HL-60/S4 (cell line): ENCODE results near the gene CDH15.

ENCODE experiments used
- in situ Hi-C: fragments of 300-500 bp; cut with MboI; formaldehyde crosslinking; loops from 2 replicates; pipeline ENCODE4 v1.14.3; 2022; ENCODE audit warnings: low sequenced_read_pairs

Gene CDH15

GRCh38 chr16:89155851-89156739, 15.5 kb upstream of the CDH15 start:
- in situ Hi-C loops: loop anchor here (25.0 kb wide), 1 partner anchor 219 kb away; no protein-coding TSS in a partner anchor

- in situ Hi-C loops: loop anchor here (25.0 kb wide), 1 partner anchor 220 kb away; no protein-coding TSS in a partner anchor
These were observed 14.6 kb upstream of the CDH15 start for GRCh38 chr16:89156740-89157645.

DNA sequence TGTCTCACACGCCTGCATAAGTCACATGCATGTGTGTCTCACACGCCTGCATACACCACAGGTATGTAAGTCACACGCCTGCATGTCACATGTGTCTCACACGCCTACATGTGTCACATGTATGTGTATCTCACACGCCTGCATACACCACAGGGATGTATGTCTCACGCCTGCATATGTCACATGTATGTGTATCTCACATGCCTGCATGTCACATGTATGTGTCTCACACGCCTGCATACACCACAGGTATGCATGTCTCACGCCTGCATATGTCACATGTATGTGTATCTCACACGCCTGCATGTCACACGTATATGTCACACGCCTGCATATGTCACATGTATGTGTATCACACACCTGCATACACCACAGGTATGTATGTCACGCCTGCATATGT, 13.8 kb upstream of the CDH15 start:
- in situ Hi-C loops: loop anchor here (25.0 kb wide), 1 partner anchor 220 kb away; no protein-coding TSS in a partner anchor

GRCh38 chr16:89159066-89159849, 12.3 kb upstream of the CDH15 start:
- in situ Hi-C loops: loop anchor here (25.0 kb wide), 1 partner anchor 222 kb away; no protein-coding TSS in a partner anchor

- in situ Hi-C loops: loop anchor here (25.0 kb wide), 1 partner anchor 223 kb away; no protein-coding TSS in a partner anchor
These were observed 11.6 kb upstream of the CDH15 start for GRCh38 chr16:89159850-89160354.

- in situ Hi-C loops: loop anchor here (25.0 kb wide), 1 partner anchor 224 kb away; no protein-coding TSS in a partner anchor
These were observed 10.4 kb upstream of the CDH15 start for GRCh38 chr16:89160977-89161701.

DNA sequence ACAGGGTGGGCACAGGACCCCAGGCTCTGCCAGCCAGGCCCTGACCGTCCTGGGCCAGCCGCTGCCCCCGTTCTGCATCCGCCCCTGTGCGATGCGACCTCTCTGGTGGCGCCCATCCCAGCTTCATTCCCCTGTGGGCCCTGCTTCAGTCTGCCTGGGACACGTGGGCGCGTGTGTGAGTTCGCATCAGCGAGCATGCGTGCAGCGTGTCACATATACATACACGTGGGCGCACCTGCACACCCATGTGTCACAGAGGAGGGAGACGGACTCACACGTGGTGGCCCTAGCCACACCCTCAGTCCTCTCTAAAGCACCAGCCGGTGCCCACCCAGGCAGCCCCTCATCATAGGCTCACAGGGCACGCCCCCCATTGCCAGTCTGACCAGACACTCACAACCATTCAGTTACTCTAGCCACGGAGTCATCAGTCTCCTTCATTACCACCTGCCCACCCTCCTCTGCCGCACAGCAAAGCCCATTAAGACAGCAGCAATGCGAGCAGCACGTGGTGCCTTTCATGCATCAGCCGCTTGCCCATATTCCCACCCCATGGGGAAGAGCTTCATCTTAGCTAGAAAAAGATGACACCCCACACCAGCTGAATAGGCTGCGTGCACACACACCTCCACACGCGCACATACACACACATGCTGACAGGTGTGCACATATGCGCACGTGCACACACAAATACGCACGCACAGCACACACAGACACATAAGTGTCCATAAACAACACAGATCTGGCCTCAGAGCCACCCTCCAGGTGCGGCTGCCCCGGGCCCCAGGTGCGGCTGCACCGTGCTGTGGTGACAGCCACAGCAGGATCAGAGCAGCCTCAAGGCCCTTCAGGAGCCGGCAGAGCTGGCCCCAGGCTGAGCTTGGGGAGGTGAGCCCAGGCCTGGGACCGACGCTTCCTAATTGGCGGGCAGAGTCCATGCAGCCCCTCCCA, 9.5 kb upstream of the CDH15 start:
- in situ Hi-C loops: loop anchor here (25.0 kb wide), 1 partner anchor 225 kb away; no protein-coding TSS in a partner anchor

DNA sequence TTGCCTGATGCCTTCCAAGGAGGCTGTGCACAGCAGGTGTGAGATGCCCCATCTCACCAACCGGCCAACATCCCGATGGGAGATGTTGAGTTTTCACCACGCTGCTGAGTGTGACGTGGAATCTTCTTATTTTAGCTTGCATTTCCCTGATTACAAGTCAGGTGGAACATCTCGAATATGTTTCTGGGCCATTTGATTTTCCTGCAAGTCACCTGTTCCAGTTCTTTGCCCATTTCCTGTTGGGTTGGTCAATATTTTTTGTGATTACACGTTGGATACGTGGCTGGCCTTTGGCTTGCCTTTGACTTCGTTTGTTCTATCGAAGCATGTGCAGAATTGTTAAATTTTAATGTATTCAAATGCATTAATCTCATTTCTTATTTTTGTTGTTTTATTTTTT, 8.3 kb upstream of the CDH15 start:
- in situ Hi-C loops: loop anchor here (25.0 kb wide), 1 partner anchor 226 kb away; no protein-coding TSS in a partner anchor

GRCh38 chr16:89164436-89164835, 7.1 kb upstream of the CDH15 start:
- in situ Hi-C loops: loop anchor here (25.0 kb wide), 1 partner anchor 227 kb away; no protein-coding TSS in a partner anchor

GRCh38 chr16:89164847-89165680, 6.5 kb upstream of the CDH15 start:
- in situ Hi-C loops: loop anchor here (25.0 kb wide), 1 partner anchor 228 kb away; no protein-coding TSS in a partner anchor

DNA sequence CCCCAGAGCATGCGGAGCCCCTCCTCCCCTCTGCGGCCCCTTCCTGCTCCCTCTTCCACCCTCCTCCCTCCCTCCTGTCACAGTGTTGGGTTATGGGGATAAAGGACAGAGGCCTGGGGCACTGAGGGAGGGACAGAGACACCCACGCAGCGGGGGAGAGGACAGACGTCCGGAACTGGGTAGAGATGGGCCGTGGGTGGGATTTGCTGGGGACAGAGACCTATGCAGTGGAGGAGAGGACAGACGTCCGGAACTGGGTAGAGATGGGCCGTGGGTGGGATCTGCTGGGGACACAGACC, 5.9 kb upstream of the CDH15 start:
- in situ Hi-C loops: loop anchor here (25.0 kb wide), 1 partner anchor 228 kb away; no protein-coding TSS in a partner anchor

DNA sequence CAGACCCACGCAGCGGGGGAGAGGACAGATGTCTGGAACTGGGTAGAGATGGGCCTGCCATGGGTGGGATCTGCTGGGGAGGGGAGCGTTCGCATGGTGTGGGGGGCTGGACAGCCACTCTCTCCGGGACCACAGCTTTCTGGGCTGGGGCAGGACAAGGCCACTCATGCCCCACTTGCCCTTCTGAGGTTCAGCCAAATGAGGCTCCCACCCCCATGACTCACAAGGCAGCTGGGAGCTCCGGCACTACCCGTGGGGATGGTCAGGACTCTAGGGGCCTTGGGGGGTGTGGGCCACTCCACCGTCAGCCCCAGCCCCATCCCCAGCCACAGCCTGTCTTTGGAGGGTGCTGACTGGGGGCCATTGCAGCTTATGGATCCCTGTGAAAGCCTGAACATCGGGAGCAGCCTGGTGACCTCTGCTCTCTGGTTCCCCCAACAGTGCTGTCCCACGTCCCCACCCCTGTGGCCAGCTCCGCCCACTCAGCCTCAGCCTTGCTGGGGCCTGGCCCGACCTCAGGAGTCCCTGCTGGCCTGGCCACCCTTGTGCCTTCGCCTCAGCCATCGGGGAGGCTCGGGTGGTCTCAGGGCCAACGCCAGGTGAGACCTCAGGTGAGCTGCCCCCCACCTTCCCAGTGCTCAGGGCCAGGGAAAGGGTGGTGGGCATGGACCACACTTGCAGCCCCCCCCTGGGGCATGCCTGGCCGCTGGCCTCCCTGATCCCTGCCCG, 4.7 kb upstream of the CDH15 start:
- in situ Hi-C loops: loop anchor here (25.0 kb wide), 1 partner anchor 230 kb away; no protein-coding TSS in a partner anchor

GRCh38 chr16:89167425-89167941, 4.1 kb upstream of the CDH15 start:
- in situ Hi-C loops: loop anchor here (25.0 kb wide), 1 partner anchor 230 kb away; no protein-coding TSS in a partner anchor

DNA sequence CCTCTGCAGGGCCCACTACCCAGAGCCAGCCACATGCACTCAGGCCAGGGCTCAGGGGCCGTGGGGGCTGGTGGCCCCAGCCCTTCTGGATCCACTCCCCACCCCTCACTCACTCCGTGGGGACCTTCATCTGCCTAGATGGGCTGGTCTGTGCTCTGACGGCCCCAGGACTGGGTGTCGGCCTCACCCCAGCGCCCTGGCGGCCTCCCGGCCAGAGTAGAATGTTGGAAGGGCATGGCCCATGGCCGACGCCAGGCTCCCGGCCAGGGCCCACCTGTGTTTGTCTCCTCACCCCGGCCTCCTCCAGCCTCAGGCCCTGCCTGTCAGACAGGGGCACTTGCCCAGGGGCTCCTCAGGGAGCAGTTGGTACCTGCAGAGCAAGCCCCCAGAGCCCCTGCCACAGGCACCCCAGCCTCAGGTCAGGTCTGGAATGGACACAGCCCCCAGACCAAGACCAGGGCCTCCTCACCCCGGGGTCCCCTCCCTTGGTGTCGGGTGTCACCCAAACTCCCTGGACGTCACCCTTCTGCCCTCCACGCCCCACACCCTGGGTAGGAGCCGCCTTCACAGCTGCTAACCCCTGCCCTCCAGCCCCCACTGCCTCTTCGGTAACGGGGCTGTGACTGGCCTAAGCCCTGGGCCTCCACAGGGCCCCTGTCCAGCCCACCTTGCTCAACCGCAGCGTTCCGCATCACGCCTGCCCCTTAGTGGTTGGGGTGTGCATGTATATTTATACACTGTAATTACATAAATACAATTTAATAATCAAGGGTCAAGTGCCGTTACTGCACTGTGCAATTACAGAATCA, 3.0 kb upstream of the CDH15 start:
- in situ Hi-C loops: loop anchor here (25.0 kb wide), 1 partner anchor 231 kb away; no protein-coding TSS in a partner anchor

GRCh38 chr16:89169778-89170177, 1.8 kb upstream of the CDH15 start:
- in situ Hi-C loops: loop anchor here (25.0 kb wide), 1 partner anchor 232 kb away; no protein-coding TSS in a partner anchor
